GM21576 (cell line): ENCODE data around the gene KIF9.
A peak's percentile ranks its signal among the peaks of the same experiment; 100 is the strongest.
"Not testable (repeated sequence)": the region's sequence is repeated elsewhere in the genome, so short reads cannot be mapped to it uniquely, and the experiment has no call there.

ENCODE experiments used
- ATAC-seq: cut with Tn5 transposase; IDR thresholded peaks from one replicate; pipeline ENCODE4 v1.9.1; 2021; ENCODE audit warnings: mild to moderate bottlenecking, moderate library complexity; ENCODE audit not compliant: unreplicated experiment

Gene KIF9

GRCh38 chr3:47251689-47252088, 30.9 kb downstream of the KIF9 start:
- ATAC-seq = no peak

GRCh38 chr3:47251085-47251484, 31.5 kb downstream of the KIF9 start:
- not testable (repeated sequence) for ATAC-seq

- no peak for ATAC-seq
These were observed 32.1 kb downstream of the KIF9 start for GRCh38 chr3:47250309-47251060.

- ATAC-seq = no peak
These were observed 35.2 kb downstream of the KIF9 start for GRCh38 chr3:47247131-47248064.

- no peak for ATAC-seq
These were observed 37.3 kb downstream of the KIF9 start for GRCh38 chr3:47245271-47245670.

- ATAC-seq = no peak
These were observed 38.0 kb downstream of the KIF9 start for GRCh38 chr3:47244531-47245100.

- ATAC-seq = no peak
These were observed 39.0 kb downstream of the KIF9 start for GRCh38 chr3:47243419-47244147.

GRCh38 chr3:47239929-47240328, 42.7 kb downstream of the KIF9 start:
- ATAC-seq = no peak

GRCh38 chr3:47238017-47238416, 44.6 kb downstream of the KIF9 start:
- no peak for ATAC-seq

- ATAC-seq = peak; percentile 43
These were observed 54.5 kb downstream of the KIF9 start for GRCh38 chr3:47228088-47228487.

GRCh38 chr3:47227678-47228077, 54.9 kb downstream of the KIF9 start:
- peak; percentile 56 for ATAC-seq

- peak; percentile 45 for ATAC-seq
These were observed 57.2 kb downstream of the KIF9 start for GRCh38 chr3:47225310-47225906.

GRCh38 chr3:47223755-47224154, 58.8 kb downstream of the KIF9 start:
- ATAC-seq = no peak

GRCh38 chr3:47221798-47222197, 60.8 kb downstream of the KIF9 start:
- no peak for ATAC-seq

- no peak for ATAC-seq
These were observed 71.7 kb downstream of the KIF9 start for GRCh38 chr3:47210863-47211405.

- ATAC-seq = not testable (repeated sequence)
These were observed 76.6 kb downstream of the KIF9 start for GRCh38 chr3:47206022-47206421.

- ATAC-seq = no peak
These were observed 77.7 kb downstream of the KIF9 start for GRCh38 chr3:47204875-47205274.

GRCh38 chr3:47202542-47202941, 80.1 kb downstream of the KIF9 start:
- ATAC-seq = no peak

GRCh38 chr3:47197287-47197686, 85.3 kb downstream of the KIF9 start:
- ATAC-seq = no peak

- no peak for ATAC-seq
These were observed 87.6 kb downstream of the KIF9 start for GRCh38 chr3:47194994-47195393.
